Colonic mucosa (tissue), 4 donors: Measurements from ENCODE around the gene ENKUR. TPM values are rescaled to one million over a fixed set of nuclear protein-coding genes. Genes with fewer than 3 reads are reported as not detected.
A peak's percentile ranks its signal among the peaks of the same experiment; 100 is the strongest.

Experiments
- DNase-seq: peaks from one replicate; pipeline ENCODE4 v3.0.0-alpha.2; 2020
- H3K27ac ChIP-seq: fragments of 200-600 bp; one replicate; pipeline ENCODE4 v1.8.0; 2021
- H3K27me3 ChIP-seq: fragments of 200-600 bp; one replicate; pipeline ENCODE4 v1.8.0; 2021
- H3K36me3 ChIP-seq: fragments of 200-600 bp; one replicate; pipeline ENCODE4 v1.8.0; 2021
- H3K4me1 ChIP-seq: fragments of 200-600 bp; one replicate; pipeline ENCODE4 v1.8.0; 2021; ENCODE audit warnings: mild to moderate bottlenecking
- H3K4me3 ChIP-seq: fragments of 200-600 bp; one replicate; pipeline ENCODE4 v1.8.0; 2021
- H3K9ac ChIP-seq, 2 donors: one replicate each; pipeline ENCODE4 v1.7.0; 2013; ENCODE audit warnings: control low read depth in 2 of 2, low read depth in 2 of 2, low read length in 2 of 2
- H3K9me3 ChIP-seq: fragments of 200-600 bp; one replicate; pipeline ENCODE4 v1.8.0; 2021
- intact Hi-C: fragments of 100-400 bp; cut with DNase I; formaldehyde crosslinking; loops from one replicate; pipeline ENCODE4 v1.14.1; 2022
- total RNA-seq, 2 donors: library from RNA; stranded (reverse); fragmentation: NEBNext Ultra II Directional in 1 of 2; extraction: Animal tissue kit (Norgen Biotek cat#: 25700) in 1 of 2; gene quantifications; one replicate each; pipeline ENCODE4 v1.2.1, GENCODE V29; 2021
- TF ChIP-seq, protein P1 (sequence below): fragments of 200-600 bp; IDR thresholded peaks from one replicate; pipeline ENCODE4 v1.8.0; 2022; ENCODE audit warnings: antibody characterized with exemption, mild to moderate bottlenecking
- donor health status: healthy.
- donor health status: DM: no; HTN: no; CAD: no.
- donor health status: DM: no; HTN: no; CAD: no.

The ENKUR gene
- total RNA-seq, 2 donors from 2014 or later, result 0.20 to 0.48 TPM

DNA sequence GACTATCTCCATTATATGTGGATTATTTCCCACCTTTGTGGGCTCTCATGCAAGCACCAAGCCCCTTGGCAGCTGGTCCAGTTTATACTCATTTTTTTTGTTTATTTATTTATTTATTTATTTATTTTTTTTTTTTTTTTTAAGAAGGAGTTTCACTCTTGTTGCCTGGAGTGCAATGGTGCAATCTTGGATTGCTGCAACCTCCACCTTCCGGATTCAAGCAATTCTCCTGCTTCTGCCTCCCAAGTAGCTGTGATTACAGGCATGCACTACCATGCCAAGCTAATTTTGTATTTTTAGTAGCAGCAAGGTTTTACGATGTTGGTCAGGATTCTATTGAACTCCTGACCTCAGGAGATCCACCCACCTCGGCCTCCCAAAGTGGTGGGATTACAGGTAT, 66.3 kb downstream of the ENKUR start:
- Histone ChIP-seq H3K27ac (no peak overlapping the region), H3K4me1 (no peaks in the 10 kb centered on the region), H3K4me3 (no peak overlapping the region), H3K27me3 (no peaks in the 10 kb centered on the region), H3K9ac (no peak overlapping the region), H3K9me3 (no peaks in the 10 kb centered on the region), H3K36me3 (no peaks in the 10 kb centered on the region)
- TF ChIP-seq, protein P1, sequence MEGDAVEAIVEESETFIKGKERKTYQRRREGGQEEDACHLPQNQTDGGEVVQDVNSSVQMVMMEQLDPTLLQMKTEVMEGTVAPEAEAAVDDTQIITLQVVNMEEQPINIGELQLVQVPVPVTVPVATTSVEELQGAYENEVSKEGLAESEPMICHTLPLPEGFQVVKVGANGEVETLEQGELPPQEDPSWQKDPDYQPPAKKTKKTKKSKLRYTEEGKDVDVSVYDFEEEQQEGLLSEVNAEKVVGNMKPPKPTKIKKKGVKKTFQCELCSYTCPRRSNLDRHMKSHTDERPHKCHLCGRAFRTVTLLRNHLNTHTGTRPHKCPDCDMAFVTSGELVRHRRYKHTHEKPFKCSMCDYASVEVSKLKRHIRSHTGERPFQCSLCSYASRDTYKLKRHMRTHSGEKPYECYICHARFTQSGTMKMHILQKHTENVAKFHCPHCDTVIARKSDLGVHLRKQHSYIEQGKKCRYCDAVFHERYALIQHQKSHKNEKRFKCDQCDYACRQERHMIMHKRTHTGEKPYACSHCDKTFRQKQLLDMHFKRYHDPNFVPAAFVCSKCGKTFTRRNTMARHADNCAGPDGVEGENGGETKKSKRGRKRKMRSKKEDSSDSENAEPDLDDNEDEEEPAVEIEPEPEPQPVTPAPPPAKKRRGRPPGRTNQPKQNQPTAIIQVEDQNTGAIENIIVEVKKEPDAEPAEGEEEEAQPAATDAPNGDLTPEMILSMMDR, result no peak
- intact Hi-C loops, result loop anchor here (5.0 to 10.0 kb wide), 2 partner anchors 225 to 307 kb away; partner anchors contain the start of gene ARHGAP21
- no peak for DNase-seq

DNA sequence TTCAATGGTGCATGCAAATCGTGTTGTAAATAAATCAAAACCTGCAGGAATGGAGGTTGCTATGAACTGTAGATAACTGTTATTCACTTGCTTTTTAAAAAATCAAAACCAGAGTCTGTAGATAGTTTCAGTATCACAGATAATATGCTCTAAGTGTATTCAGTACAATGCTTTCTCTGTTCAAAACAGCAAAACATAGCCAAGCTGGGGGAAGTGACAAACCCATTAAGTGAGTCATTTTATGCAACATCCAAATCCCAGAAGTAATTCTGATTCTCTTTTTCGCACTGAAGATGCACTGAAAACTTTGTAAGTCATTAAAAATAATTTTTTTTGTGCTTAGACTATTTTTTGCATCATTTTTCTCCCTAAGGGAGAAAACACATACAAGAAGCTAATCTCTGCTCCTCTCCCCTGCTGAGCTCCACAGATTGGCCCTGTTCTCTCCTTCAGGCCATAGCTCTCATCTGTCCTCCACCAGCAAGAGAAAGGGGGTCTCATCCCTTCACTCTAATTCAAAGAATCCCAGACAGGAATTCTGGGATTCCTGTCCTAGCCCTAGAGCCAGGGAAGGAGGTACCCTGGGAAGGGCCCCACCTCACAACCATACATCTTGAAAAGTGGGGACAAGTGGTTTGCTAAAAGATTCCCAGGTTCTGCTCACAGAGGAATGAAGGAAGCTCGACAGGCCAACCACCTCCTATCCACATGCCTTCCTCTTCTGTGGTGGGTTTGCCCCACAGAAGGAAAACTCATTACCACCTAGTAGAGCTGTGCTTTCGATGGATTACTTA, 68.5 kb downstream of the ENKUR start:
- intact Hi-C loops, result no loop called here
- Histone ChIP-seq H3K27ac (no peak overlapping the region), H3K4me1 (no peaks in the 10 kb centered on the region), H3K9me3 (no peaks in the 10 kb centered on the region), H3K27me3 (no peaks in the 10 kb centered on the region), H3K9ac (no peak overlapping the region), H3K36me3 (no peaks in the 10 kb centered on the region), H3K4me3 (no peak overlapping the region)
- TF ChIP-seq, protein P1, result no peak
- DNase-seq, result no peak

DNA sequence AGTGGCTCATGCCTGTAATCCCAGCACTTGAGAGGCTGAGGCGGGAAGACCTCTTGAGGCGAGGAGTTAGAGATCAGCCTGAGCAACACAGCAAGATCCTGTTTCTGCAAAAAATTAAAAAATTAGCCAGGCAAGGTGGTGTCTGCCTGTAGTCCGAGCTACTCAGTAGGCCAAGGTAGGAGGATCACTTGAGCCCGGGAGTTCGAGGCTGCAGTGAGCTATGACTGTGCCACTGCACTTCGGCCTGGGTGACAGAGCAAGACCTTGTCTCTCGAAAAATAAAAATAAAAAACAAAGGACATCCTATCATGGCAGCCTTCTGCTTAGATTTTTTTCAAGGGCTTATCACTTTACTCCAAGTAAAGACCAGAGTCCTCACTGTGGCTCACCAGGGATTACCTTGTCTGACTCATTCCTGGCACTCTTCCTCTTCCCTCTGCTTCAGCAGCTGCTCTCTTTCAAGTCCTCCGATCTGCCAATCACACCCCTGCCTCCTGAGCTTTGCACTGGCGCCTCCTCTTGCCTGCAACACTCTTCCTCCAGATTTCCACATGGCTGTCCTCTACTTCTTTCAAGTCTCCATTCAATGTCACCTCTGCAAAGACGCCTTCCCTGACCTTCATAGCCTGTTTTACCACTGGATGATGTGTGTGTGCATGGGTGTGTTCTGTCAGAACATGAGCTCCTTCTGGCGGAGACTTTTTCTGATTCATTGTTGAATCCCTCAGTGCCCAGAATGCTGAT, 71.3 kb downstream of the ENKUR start:
- H3K9me3 ChIP-seq, result no peaks in the 10 kb centered on the region
- H3K4me3 ChIP-seq, result no peak overlapping the region
- no peaks in the 10 kb centered on the region for H3K4me1 ChIP-seq
- H3K27ac ChIP-seq, result no peak overlapping the region
- no peaks in the 10 kb centered on the region for H3K27me3 ChIP-seq
- intact Hi-C loops, result no loop called here
- H3K9ac ChIP-seq, result no peak overlapping the region
- no peaks in the 10 kb centered on the region for H3K36me3 ChIP-seq
- DNase-seq, result peak; percentile 73
- TF ChIP-seq, protein P1, result no peak

DNA sequence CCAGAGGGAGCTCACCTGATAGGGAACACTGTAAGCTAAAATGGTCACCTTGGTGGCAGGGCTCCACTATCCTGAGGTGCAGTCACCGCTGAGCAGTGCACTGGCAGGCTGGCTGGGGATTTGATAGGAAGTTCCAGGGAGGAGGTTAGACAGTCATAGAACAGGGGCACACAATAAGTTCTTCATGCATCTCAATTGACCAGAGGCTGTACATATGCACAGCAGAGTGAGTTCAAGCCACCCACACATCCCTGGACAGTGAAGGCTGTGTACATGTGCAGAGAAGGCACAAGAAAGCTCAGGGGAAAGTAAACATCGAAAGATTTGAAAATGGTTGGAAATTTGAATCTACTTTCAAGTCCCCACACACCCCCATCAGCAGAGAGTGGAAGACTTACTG, 77.4 kb downstream of the ENKUR start:
- H3K27me3 ChIP-seq, result no peaks in the 10 kb centered on the region
- H3K9me3 ChIP-seq, result no peaks in the 10 kb centered on the region
- no peak overlapping the region for H3K27ac ChIP-seq
- TF ChIP-seq, protein P1, result no peak
- H3K36me3 ChIP-seq, result no peaks in the 10 kb centered on the region
- no peaks in the 10 kb centered on the region for H3K4me1 ChIP-seq
- no peak overlapping the region for H3K4me3 ChIP-seq
- H3K9ac ChIP-seq, result no peak overlapping the region
- intact Hi-C loops, result no loop called here
- DNase-seq, result no peak

DNA sequence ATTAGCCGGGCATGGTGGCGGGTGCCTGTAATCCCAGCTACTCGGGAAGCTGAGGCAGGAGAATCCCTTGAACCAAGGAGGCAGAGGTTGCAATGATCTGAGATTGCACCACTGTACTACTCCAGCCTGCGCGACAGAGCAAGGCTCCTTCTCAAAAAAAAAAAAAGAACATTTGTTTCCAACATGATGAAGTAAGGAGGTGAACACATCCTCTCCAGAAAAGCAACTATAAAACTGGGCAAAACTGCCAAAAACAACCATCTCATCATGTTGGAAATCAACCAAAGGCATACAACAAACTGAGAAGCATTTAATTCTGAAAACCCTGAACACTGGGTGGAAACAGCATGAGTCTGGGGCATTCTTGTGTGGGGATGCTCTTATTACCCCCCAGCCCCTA, 77.9 kb downstream of the ENKUR start:
- no peaks in the 10 kb centered on the region for H3K9me3 ChIP-seq
- H3K4me3 ChIP-seq, result no peak overlapping the region
- H3K36me3 ChIP-seq, result no peaks in the 10 kb centered on the region
- TF ChIP-seq, protein P1, result no peak
- no peak for DNase-seq
- H3K27ac ChIP-seq, result no peak overlapping the region
- no peaks in the 10 kb centered on the region for H3K27me3 ChIP-seq
- intact Hi-C loops, result no loop called here
- H3K9ac ChIP-seq, result no peak overlapping the region
- H3K4me1 ChIP-seq, result no peaks in the 10 kb centered on the region
